Stimulated activated CD4-positive, alpha-beta T cell treated with anti-CD3 and anti-CD28 coated beads, Interleukin-2, amount 100 ng/mL, for 4 hours (primary cell): ENCODE results near the gene GPRIN1.

Experiments used
- DNase-seq: peaks from one replicate; pipeline ENCODE4 v3.0.0-alpha.2; 2020; ENCODE audit warnings: low read depth

GPRIN1 gene

GRCh38 chr5:176643491-176644219 is 33.7 kb upstream of the GPRIN1 start:
- DNase-seq: no peak

DNA sequence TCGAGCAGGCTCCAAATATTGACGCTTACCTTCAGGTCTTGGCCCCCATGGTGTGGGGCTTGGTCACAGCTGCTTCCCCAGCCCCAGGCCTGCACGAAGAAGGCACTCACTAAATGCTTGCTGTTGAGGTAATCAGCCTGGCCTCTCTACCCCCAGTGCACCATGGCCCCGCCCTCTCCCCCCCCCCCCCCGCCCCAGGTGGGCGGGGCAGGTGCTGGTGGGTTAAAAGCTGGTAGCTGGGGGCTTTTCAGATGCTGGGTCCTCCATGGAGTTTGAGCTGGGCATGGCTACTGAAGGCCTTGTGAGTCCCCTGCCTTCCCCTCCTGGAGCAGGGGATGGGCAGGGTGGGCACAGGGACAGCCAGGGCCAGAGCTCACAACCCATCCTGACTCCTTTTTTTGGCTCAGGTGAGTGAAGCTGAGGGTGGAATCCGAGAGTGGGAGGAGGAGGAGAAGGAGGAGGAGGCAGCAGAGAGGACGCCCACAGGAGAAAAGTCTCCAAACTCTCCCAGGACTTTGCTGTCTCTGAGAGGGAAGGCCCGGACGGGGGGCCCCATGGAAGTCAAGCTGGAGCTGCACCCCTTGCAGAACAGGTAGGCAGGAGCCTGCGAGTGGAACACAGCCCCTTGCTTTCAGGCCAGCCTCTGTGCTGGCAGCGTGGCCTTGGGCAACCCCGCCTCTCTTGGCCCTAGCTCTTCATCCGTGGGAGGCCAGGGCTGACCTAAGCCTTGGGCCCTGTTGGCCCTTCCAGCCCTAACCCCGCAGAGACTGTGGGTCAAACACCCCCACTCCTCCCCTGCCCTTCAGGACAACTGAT is 32.9 kb upstream of the GPRIN1 start:
- DNase-seq: no peak

DNA sequence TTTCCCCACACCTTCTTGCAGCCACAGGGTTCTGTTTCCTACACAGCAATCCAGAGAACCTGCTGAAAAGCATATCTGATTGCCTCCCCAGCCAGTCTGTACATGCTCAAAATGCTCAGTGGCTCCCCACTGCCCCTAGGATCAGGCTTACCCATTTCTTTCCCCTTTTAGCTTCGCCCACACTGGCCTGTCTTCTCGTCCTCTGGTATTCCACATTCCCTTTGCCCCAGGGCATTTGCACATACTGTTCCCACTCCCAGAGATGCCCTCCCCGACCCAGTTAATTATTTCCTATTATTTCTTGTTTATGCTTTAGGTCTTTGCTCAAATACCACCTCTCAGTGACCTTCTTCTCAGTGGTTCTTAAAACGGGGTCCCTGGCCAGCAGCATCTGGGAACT is 30.7 kb upstream of the GPRIN1 start:
- no peak for DNase-seq

GRCh38 chr5:176639981-176640380 is 30.0 kb upstream of the GPRIN1 start:
- no peak for DNase-seq

- DNase-seq: no peak
Measured at GRCh38 chr5:176639208-176639607, 29.3 kb upstream of the GPRIN1 start.

DNA sequence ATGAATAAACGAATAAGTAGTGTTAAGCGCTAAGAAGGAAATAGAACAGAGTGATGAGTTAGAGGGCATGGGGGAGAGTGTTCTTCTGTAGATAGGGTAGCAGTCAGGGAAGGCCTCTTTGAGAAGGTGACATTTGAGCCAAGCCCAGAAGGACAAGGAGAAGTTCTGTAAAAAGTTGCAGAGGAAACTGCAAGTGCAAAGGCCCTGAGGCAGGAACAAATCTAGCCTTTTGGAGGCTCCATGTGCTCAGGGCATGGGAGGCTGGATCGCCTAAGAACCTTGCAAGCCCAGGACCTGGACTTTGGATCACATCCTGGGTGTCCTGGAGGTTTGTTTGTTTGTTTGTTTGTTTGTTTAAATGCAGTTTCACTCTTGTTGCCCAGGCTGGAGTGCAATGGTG is 28.5 kb upstream of the GPRIN1 start:
- DNase-seq: no peak

GRCh38 chr5:176637556-176637955 is 27.6 kb upstream of the GPRIN1 start:
- no peak for DNase-seq

GRCh38 chr5:176636426-176636825 is 26.5 kb upstream of the GPRIN1 start:
- DNase-seq: no peak

- no peak for DNase-seq
Measured at GRCh38 chr5:176633598-176633997, 23.6 kb upstream of the GPRIN1 start.

DNA sequence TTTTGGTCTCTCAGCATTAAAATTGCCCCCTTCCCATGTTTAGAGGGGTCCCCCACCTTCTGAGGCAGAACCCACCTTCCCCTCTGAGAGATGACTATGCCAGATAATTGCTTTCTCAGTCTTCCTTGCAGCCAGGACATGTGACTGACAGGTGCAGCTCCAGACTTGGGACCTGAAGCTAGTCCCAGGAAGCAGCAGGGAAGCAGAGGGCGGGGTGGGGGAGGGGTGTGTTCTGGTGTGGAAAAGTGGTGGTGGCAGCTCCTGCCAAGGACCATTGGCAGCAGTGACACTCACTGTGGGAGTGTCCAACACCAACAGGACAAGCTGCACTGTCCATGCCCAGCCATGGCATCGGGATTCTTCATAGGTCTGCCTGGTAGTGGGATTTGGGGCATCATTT is 22.8 kb upstream of the GPRIN1 start:
- no peak for DNase-seq

- no peak for DNase-seq
Measured at GRCh38 chr5:176631383-176632200, 21.6 kb upstream of the GPRIN1 start.

GRCh38 chr5:176630681-176631222 is 20.8 kb upstream of the GPRIN1 start:
- DNase-seq: no peak

DNA sequence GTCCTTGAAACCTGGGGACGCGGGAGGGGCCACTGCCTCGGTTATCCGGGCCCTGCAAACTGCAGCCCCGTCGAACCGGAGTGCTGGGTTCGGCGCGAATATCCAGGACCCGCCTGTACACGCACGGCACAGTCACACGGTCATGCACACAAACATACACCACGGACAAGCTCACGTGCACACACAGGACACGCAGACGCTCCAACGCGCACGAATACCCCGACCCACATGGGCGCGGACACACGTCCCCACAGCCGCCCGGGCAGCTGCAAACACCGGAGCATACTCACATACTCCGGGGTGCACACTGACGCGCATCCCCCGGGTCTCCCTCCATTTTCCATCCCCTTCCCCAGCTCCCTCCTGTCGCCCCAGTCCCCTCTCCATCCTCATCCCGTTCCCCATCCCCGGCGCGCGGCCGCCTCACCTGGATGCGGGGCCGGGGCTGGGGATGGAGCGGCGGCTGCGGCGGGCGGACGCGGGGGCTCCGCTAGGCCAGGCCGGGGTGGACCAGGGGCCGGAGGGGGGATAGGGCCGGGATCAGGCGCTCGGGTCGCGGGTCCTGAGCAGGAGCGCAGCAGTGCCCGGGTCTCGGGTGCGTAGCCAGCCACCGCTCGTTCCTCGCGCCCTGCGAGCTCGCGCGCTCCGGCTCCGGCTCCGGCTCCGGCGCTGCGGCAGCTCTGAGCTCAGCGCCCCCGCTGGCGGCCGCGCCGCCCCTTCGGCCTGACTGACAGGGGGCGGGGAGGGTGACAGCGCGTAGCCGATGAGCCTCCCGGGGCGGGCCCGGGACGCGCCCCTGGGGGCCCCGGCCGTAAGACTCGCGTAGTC is 20.1 kb upstream of the GPRIN1 start, which contains the start of the genes EIF4E1B and SNCB:
TSS of gene EIF4E1B (plus strand) at position 823 of the 828 bp plus-strand sequence. CDS start 12,113 bp downstream, outside the sequence.
TSS of gene SNCB (minus strand) at position 682 of the 828 bp plus-strand sequence. CDS start 880 bp downstream, outside the sequence.
- no peak for DNase-seq

DNA sequence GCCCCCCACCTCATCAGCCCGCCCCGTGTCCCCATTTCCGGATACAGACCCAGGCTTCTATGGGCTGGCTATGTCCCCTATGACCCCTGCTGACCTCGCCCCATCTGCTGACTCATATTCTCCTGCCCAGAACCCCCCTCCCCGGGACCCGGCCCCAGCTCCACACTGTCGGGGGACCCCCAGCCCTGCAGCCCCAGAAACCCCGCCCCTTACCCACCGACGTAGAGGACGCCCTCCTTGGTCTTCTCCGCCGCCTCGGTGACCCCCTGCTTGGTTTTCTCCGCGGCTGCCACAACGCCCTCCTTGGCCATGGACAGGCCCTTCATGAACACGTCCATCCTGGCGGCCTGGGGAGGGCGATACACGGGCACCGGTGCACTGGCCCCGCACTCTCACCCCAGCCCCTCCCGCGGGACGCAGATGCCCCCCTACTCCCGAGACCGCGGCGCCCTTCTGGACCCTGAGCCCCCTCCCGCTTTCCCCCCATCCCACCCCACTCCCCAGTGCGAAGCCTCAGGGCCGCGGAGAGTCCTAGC is 19.4 kb upstream of the GPRIN1 start:
- no peak for DNase-seq

- no peak for DNase-seq
Measured at GRCh38 chr5:176628406-176629228, 18.7 kb upstream of the GPRIN1 start.

DNA sequence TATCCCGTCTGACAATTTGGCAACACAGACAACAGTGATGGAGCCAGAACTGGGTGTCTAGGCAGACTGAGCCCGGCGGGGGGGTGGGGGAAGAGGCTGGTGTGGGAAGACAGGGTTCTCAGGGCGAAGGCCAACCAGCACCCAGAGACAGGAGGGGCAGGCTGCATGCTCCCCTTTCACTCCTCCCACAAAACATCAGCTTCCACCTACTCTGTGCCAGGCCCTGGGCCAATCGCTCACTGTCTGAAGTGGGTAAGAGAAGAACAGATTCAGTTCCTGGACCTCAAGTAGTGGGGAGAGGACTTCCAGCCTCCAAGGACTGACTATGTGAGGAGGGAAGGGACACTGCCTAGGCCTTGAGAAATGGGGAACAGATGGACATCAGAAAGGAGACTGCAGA is 17.6 kb upstream of the GPRIN1 start:
- DNase-seq: no peak

- DNase-seq: no peak
Measured at GRCh38 chr5:176626876-176627236, 16.9 kb upstream of the GPRIN1 start.

DNA sequence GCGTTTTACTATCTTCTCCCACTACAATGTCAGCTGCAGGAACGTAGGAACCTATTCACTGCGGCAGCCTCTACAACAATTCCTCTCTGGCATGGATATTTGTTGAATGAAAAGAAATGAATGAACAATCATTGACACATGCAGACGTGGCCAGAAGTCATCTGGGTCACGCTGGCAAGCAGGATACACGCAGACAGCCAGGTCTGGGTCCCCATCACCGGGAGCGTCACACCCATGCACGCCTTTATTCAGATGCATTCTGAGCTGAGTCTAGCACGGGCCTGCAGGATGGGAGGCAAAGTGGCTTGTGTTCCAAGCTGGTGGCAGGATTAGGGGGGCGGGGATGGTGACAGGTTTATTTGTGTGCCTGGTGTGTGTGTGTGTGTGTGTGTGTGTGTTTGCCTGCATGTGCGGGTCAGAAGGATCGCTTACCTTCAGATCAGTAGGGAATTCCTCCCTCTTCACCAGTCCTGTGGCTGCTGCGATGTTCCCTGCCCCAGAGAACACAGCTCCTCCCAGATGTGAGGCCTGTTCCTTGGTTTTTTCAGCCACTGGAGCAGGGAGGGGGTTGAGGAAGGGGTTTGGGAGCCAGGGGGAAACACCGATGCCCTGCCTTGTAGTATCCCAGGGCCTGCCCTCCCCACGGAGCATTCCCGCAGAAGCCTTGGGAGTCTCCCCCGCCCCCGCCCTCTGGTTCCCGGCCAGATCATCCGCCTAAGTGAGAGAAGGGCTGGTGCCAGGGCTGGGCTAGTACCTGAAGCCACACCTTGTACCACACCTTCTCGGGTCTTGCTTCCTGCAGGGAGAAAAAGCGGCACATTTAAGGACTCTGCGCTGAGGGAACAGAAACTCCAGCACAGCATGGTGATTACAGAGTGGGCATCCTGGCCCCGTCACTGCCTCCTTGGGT is 16.3 kb upstream of the GPRIN1 start:
- no peak for DNase-seq

- DNase-seq: no peak
Measured at GRCh38 chr5:176625512-176625911, 15.6 kb upstream of the GPRIN1 start.
